ENCODE measurements around the gene C11orf91.
"Not testable (repeated sequence)": the region's sequence is repeated elsewhere in the genome, so short reads cannot be mapped to it uniquely, and the experiment has no call there.

The C11orf91 gene

GRCh38 chr11:33682019-33682418 is 18.6 kb downstream of the C11orf91 start:
- H3K9ac ChIP-seq (ENCODE audit: low read depth, low read length) = no peak overlapping the region
- H3K9me3 ChIP-seq (ENCODE audit: control insufficient read depth, insufficient read depth, low read length) = no peaks in the 10 kb centered on the region
- peaks cover 21% of the 10 kb centered on the region for H3K4me1 ChIP-seq (ENCODE audit: insufficient read depth, low read length)
- no peaks in the 10 kb centered on the region for H3K36me3 ChIP-seq (ENCODE audit: insufficient read depth, low read length)

- not testable (repeated sequence) for H3K36me3 ChIP-seq (ENCODE audit: insufficient read depth, low read length); H3K9ac ChIP-seq (ENCODE audit: low read depth, low read length); H3K9me3 ChIP-seq (ENCODE audit: control insufficient read depth, insufficient read depth, low read length); H3K4me1 ChIP-seq (ENCODE audit: insufficient read depth, low read length)
Observed at GRCh38 chr11:33678616-33679015, 22.0 kb downstream of the C11orf91 start.

GRCh38 chr11:33674035-33674814 is 26.4 kb downstream of the C11orf91 start:
- Histone ChIP-seq H3K36me3 (ENCODE audit: insufficient read depth, low read length) (no peaks in the 10 kb centered on the region), H3K4me1 (ENCODE audit: insufficient read depth, low read length) (peaks cover 2% of the 10 kb centered on the region; the same call in 1 of the 2 replicates), H3K9ac (ENCODE audit: low read depth, low read length) (no peak overlapping the region), H3K9me3 (ENCODE audit: control insufficient read depth, insufficient read depth, low read length) (no peaks in the 10 kb centered on the region)

- Histone ChIP-seq H3K36me3 (ENCODE audit: insufficient read depth, low read length) (no peaks in the 10 kb centered on the region), H3K4me1 (ENCODE audit: insufficient read depth, low read length) (peaks cover 15% of the 10 kb centered on the region), H3K9ac (ENCODE audit: low read depth, low read length) (no peak overlapping the region)
Observed at GRCh38 chr11:33672273-33672672, 28.4 kb downstream of the C11orf91 start.

GRCh38 chr11:33670250-33671011 is 30.2 kb downstream of the C11orf91 start:
- Histone ChIP-seq H3K9ac (ENCODE audit: low read depth, low read length) (no peak overlapping the region), H3K9me3 (ENCODE audit: control insufficient read depth, insufficient read depth, low read length) (no peaks in the 10 kb centered on the region; the same call in 1 of the 2 replicates), H3K4me1 (ENCODE audit: insufficient read depth, low read length) (peaks cover 15% of the 10 kb centered on the region), H3K36me3 (ENCODE audit: insufficient read depth, low read length) (no peaks in the 10 kb centered on the region)

More at GRCh38 chr11:33672273-33672672, 28.4 kb downstream of the C11orf91 start:
- no peaks in the 10 kb centered on the region for H3K9me3 ChIP-seq (ENCODE audit: control insufficient read depth, insufficient read depth, low read length)

- Histone ChIP-seq H3K4me1 (ENCODE audit: insufficient read depth, low read length) (peaks cover 15% of the 10 kb centered on the region), H3K9ac (ENCODE audit: low read depth, low read length) (no peak overlapping the region), H3K36me3 (ENCODE audit: insufficient read depth, low read length) (no peaks in the 10 kb centered on the region), H3K9me3 (ENCODE audit: control insufficient read depth, insufficient read depth, low read length) (no peaks in the 10 kb centered on the region; the same call in 1 of the 2 replicates)
Observed at GRCh38 chr11:33669598-33670249, 30.9 kb downstream of the C11orf91 start.

GRCh38 chr11:33668951-33669596 is 31.6 kb downstream of the C11orf91 start:
- no peak overlapping the region for H3K9ac ChIP-seq (ENCODE audit: low read depth, low read length)
- H3K4me1 ChIP-seq (ENCODE audit: insufficient read depth, low read length) = peaks cover 15% of the 10 kb centered on the region
- no peaks in the 10 kb centered on the region for H3K36me3 ChIP-seq (ENCODE audit: insufficient read depth, low read length)
- no peaks in the 10 kb centered on the region; the same call in 1 of the 2 replicates for H3K9me3 ChIP-seq (ENCODE audit: control insufficient read depth, insufficient read depth, low read length)

- no peaks in the 10 kb centered on the region for H3K36me3 ChIP-seq (ENCODE audit: insufficient read depth, low read length)
- no peaks in the 10 kb centered on the region; the same call in 1 of the 2 replicates for H3K9me3 ChIP-seq (ENCODE audit: control insufficient read depth, insufficient read depth, low read length)
- H3K9ac ChIP-seq (ENCODE audit: low read depth, low read length) = no peak overlapping the region
- peaks cover 15% of the 10 kb centered on the region for H3K4me1 ChIP-seq (ENCODE audit: insufficient read depth, low read length)
Observed at GRCh38 chr11:33668468-33668825, 32.2 kb downstream of the C11orf91 start.

- H3K36me3 ChIP-seq (ENCODE audit: insufficient read depth, low read length) = no peaks in the 10 kb centered on the region
- peaks cover 15% of the 10 kb centered on the region for H3K4me1 ChIP-seq (ENCODE audit: insufficient read depth, low read length)
- H3K9me3 ChIP-seq (ENCODE audit: control insufficient read depth, insufficient read depth, low read length) = no peaks in the 10 kb centered on the region; the same call in 1 of the 2 replicates
- no peak overlapping the region for H3K9ac ChIP-seq (ENCODE audit: low read depth, low read length)
Observed at GRCh38 chr11:33667819-33668467, 32.7 kb downstream of the C11orf91 start.

GRCh38 chr11:33665350-33666106 is 35.1 kb downstream of the C11orf91 start:
- no peak overlapping the region for H3K9ac ChIP-seq (ENCODE audit: low read depth, low read length)
- H3K4me1 ChIP-seq (ENCODE audit: insufficient read depth, low read length) = peaks cover 15% of the 10 kb centered on the region
- H3K9me3 ChIP-seq (ENCODE audit: control insufficient read depth, insufficient read depth, low read length) = no peaks in the 10 kb centered on the region; the same call in 1 of the 2 replicates
- H3K36me3 ChIP-seq (ENCODE audit: insufficient read depth, low read length) = no peaks in the 10 kb centered on the region; the same call in 1 of the 2 replicates

- no peaks in the 10 kb centered on the region; the same call in 1 of the 2 replicates for H3K36me3 ChIP-seq (ENCODE audit: insufficient read depth, low read length)
- H3K9ac ChIP-seq (ENCODE audit: low read depth, low read length) = no peak overlapping the region
Observed at GRCh38 chr11:33664827-33665226, 35.8 kb downstream of the C11orf91 start.

GRCh38 chr11:33664166-33664565 is 36.5 kb downstream of the C11orf91 start:
- Histone ChIP-seq H3K9me3 (ENCODE audit: control insufficient read depth, insufficient read depth, low read length) (no peaks in the 10 kb centered on the region; the same call in 1 of the 2 replicates), H3K9ac (ENCODE audit: low read depth, low read length) (no peak overlapping the region), H3K4me1 (ENCODE audit: insufficient read depth, low read length) (peaks cover 13% of the 10 kb centered on the region), H3K36me3 (ENCODE audit: insufficient read depth, low read length) (no peaks in the 10 kb centered on the region; the same call in 1 of the 2 replicates)

More at GRCh38 chr11:33664827-33665226, 35.8 kb downstream of the C11orf91 start:
- Histone ChIP-seq H3K9me3 (ENCODE audit: control insufficient read depth, insufficient read depth, low read length) (no peaks in the 10 kb centered on the region; the same call in 1 of the 2 replicates), H3K4me1 (ENCODE audit: insufficient read depth, low read length) (peaks cover 15% of the 10 kb centered on the region)

- Histone ChIP-seq H3K9ac (ENCODE audit: low read depth, low read length) (no peak overlapping the region), H3K9me3 (ENCODE audit: control insufficient read depth, insufficient read depth, low read length) (no peaks in the 10 kb centered on the region; the same call in 1 of the 2 replicates), H3K4me1 (ENCODE audit: insufficient read depth, low read length) (peaks cover 6% of the 10 kb centered on the region), H3K36me3 (ENCODE audit: insufficient read depth, low read length) (no peaks in the 10 kb centered on the region; the same call in 1 of the 2 replicates)
Observed at GRCh38 chr11:33663121-33663520, 37.5 kb downstream of the C11orf91 start.

Data from ES-I3 (cell line).